GM23338 (cell line): ENCODE measurements around the gene TBX18.

Experiments used
- CREB1 ChIP-seq: fragments of 250-450 bp; sonication (Bioruptor Pico); IDR thresholded peaks from 2 replicates; pipeline ENCODE4 v1.5.0; 2020; ENCODE audit warnings: low read depth, mild to moderate bottlenecking, moderate library complexity
- CTCF ChIP-seq, 2 experiments: fragments of 200-600 bp in 1 of 2; sonication (generic) in 1 of 2; conservative IDR thresholded peaks; 2 replicates each; pipeline versions ENCODE4 v1.5.1 to v1.6.1; 2016 to 2017; ENCODE audit warnings: antibody characterized with exemption in 2 of 2, low read depth in 2 of 2, mild to moderate bottlenecking in 2 of 2, moderate library complexity in 1 of 2
- ETS1 ChIP-seq: IDR thresholded peaks from 2 replicates; pipeline ENCODE4 v1.6.1; 2016; ENCODE audit warnings: antibody characterized with exemption
- EZH2 ChIP-seq: fragments of 200-600 bp; sonication (generic); IDR thresholded peaks from one replicate; pipeline ENCODE4 v1.8.0; 2017; ENCODE audit warnings: antibody characterized with exemption, mild to moderate bottlenecking, low read depth; ENCODE audit not compliant: unreplicated experiment
- EZH2phosphoT487 ChIP-seq: fragments of 200-600 bp; sonication (generic); IDR thresholded peaks from one replicate; pipeline ENCODE4 v1.8.1; 2018; ENCODE audit warnings: antibody characterized with exemption; ENCODE audit not compliant: unreplicated experiment
- JUNB ChIP-seq: IDR thresholded peaks from one replicate; pipeline ENCODE4 v1.6.1; 2016; ENCODE audit warnings: antibody characterized with exemption; ENCODE audit not compliant: unreplicated experiment
- NANOG ChIP-seq: IDR thresholded peaks from 2 replicates; pipeline ENCODE4 v1.6.1; 2016; ENCODE audit warnings: antibody characterized with exemption, borderline replicate concordance
- POLR2AphosphoS5 ChIP-seq: IDR thresholded peaks from 2 replicates; pipeline ENCODE4 v1.6.1; 2016; ENCODE audit warnings: antibody characterized with exemption, low read depth
- STAT1 ChIP-seq: IDR thresholded peaks from one replicate; pipeline ENCODE4 v1.6.1; 2016; ENCODE audit warnings: antibody characterized with exemption; ENCODE audit not compliant: unreplicated experiment
- ZNF114 ChIP-seq: fragments of 250-450 bp; sonication (Bioruptor Pico); IDR thresholded peaks from 2 replicates; pipeline ENCODE4 v1.5.0; 2020; ENCODE audit warnings: mild to moderate bottlenecking, moderate library complexity
- TF ChIP-seq, protein P1 (sequence below): IDR thresholded peaks from one replicate; pipeline ENCODE4 v1.6.1; 2018; ENCODE audit warnings: antibody characterized with exemption; ENCODE audit not compliant: unreplicated experiment

- TF ChIP-seq POLR2AphosphoS5 (no peak), CTCF (conservative IDR thresholded peaks at IDR 0.05; ENCODE audit: low read depth in 2 of 2) (no peak), EZH2 (no peak), EZH2phosphoT487 (no peak), CREB1 (no peak), JUNB (no peak), NANOG (no peak), ETS1 (no peak), ZNF114 (CRISPR knock-in tag) (no peak), STAT1 (no peak)
- TF ChIP-seq, protein P1, sequence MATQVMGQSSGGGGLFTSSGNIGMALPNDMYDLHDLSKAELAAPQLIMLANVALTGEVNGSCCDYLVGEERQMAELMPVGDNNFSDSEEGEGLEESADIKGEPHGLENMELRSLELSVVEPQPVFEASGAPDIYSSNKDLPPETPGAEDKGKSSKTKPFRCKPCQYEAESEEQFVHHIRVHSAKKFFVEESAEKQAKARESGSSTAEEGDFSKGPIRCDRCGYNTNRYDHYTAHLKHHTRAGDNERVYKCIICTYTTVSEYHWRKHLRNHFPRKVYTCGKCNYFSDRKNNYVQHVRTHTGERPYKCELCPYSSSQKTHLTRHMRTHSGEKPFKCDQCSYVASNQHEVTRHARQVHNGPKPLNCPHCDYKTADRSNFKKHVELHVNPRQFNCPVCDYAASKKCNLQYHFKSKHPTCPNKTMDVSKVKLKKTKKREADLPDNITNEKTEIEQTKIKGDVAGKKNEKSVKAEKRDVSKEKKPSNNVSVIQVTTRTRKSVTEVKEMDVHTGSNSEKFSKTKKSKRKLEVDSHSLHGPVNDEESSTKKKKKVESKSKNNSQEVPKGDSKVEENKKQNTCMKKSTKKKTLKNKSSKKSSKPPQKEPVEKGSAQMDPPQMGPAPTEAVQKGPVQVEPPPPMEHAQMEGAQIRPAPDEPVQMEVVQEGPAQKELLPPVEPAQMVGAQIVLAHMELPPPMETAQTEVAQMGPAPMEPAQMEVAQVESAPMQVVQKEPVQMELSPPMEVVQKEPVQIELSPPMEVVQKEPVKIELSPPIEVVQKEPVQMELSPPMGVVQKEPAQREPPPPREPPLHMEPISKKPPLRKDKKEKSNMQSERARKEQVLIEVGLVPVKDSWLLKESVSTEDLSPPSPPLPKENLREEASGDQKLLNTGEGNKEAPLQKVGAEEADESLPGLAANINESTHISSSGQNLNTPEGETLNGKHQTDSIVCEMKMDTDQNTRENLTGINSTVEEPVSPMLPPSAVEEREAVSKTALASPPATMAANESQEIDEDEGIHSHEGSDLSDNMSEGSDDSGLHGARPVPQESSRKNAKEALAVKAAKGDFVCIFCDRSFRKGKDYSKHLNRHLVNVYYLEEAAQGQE, result no peak
These were observed 123.3 kb downstream of the TBX18 start for GRCh38 chr6:84641076-84641475.
